GM19468 (cell line): ENCODE data around the gene WWC2.

Experiments
- ATAC-seq: cut with Tn5 transposase; IDR thresholded peaks from one replicate; pipeline ENCODE4 v1.9.1; 2021; ENCODE audit warnings: mild to moderate bottlenecking, moderate library complexity, moderate number of reproducible peaks; ENCODE audit not compliant: unreplicated experiment; ENCODE audit errors: extremely low read depth

WWC2 gene

DNA sequence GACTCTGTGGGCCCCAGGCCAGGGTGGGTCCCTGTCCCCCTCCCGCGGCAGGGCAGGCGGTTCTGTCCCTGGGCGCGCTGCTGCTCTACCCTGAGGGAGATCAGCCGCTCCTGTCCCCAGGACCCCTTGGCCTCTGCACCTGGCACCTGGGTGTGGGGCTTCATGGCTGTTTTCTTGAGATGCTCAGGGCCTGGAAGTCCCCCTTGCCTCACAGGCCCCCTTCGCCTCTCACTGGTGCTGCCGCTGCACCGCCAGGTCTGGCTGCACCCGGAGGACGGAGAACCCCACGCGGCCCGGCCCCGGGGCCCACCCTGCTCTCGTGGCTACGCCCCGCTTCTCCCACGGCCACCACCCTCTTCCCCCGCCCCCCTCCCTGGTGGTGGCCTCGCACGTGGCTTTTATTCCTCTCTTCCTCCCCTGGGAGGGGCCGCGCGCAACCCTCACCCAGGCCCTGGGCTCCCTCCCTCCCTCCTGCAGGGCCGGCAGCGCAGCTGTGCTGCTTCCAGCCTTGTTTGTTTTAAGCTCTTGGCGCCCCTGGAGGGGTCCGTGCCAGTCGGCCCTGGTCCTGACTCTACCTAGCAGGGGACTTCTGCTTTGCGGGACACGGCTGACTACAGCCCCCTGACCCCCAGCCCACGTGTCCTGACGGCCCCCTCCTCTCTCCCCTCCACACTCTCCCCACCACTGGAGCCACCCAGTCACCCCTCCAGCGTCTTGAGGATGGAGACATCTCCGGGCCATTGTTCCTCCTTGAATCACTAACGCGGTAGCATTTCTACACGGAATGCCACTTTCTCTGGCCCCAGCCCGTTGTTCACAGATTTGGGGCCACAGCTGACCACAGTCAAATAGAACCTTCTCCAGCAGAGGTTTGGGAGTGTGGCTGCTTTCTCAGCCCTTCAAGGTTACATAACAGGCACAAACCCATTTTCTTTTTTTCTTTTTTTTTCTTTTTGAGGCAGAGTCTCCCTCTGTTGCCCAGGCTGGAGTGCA, 243.8 kb downstream of the WWC2 start:
- ATAC-seq: no peak

DNA sequence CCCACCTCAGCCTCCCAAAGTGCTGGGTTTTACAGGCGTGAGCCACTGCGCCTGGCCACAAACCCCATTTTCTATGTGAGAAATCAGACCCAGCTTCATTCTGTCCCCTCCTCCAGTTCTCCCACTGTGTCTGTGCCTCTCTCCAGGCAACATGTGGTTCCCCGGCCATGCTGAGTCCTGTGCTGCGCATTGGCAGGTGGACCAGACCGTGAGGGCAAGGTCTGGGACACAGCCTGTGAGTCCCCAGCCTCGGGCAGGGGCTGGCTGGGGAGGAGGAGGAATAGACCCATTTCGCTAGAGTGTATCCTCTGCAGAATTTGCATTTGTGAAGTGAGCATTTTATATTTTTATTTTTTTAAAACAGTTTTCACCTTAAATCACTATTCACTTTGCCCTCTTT, 244.7 kb downstream of the WWC2 start:
- no peak for ATAC-seq

DNA sequence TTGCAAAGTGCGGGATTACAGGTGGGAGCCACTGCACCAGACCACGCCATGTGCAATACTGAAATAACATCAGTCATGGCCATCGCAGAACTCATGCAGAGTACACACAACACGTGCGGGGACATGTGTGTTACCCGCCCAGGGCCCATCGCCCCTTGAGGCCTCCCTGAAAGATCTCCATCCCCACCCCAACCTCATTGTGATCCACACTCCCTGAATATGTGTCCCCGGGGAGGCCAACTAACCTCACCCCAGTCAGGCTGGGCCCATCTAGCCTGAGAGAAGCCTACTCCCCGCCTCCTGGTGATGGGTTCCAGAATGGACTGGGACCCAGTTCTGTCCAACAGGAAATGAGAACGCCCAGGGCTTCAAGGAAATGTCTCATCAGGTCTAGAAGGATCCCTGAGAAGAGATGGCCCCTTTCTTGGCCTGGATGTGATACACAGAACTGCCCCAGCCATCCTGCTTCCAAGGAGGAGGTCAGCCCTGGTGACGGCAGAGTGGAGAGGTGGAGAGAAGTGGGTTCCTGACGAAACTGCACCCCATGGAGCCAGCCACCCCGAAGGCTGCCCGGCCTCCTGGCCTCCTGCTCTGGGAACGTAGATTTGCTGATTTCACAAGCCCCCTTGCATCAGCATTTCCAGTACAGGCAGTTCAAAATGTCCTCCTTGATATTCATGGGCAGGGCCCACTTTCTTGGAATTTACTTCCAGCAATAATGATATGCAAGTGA, 245.6 kb downstream of the WWC2 start:
- no peak for ATAC-seq

DNA sequence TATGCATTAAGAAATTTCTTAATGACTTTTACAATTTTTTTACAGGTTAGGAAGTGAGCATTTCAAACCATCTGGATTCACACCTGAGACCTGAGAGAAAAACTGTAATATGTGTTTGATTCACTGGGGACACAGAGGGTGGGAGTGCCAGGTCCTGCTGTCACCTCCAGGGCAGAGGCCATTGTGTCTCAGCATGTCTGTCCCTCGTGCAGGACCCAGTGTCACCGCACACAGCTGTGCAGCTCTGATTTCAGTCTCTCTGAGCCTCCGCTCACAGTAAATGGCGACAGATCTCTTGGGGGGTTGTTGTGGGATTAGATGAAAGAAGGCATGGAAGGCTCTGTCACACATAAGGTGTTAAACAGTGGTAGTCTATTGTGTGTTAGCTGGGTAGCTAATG, 246.2 kb downstream of the WWC2 start:
- ATAC-seq: no peak

DNA sequence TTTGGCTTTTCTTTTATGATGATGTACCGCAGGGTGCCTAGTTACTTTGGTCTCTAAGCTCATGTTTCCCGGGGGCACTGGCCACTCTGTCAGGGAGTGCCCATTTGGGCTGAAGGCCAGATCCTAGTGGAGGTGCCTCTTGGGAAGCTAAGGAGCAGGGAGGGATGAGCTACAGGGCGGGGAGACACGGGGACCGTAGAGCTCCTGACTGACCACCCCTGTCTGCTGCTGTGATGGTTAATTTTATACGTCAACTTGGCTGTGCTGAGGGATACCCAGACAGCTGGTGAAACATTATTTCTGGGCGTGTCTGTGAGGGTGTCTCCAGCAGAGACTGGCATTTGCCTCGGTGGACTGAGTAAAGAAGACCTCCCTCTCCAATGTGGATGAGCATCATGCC, 248.1 kb downstream of the WWC2 start:
- ATAC-seq: no peak

DNA sequence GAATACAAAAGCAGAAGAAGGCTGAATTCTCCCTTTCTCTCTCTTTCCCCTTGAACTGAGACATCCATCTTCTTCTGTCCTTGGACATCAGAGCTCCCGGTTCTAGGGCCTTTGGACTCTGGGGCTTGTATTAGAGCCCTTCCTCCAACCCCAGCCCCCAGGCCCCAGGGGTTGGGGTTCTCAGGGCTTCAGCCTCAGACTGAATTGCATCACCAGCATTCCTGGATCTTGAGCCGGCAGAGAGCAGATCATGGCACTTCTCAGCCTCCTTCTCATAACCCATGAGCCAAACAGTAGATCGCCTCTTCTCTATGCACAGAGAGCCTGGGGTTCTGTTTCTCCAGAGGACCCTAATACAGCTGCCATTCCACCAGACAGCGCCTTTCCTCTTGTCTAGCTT, 248.5 kb downstream of the WWC2 start:
- ATAC-seq: no peak

DNA sequence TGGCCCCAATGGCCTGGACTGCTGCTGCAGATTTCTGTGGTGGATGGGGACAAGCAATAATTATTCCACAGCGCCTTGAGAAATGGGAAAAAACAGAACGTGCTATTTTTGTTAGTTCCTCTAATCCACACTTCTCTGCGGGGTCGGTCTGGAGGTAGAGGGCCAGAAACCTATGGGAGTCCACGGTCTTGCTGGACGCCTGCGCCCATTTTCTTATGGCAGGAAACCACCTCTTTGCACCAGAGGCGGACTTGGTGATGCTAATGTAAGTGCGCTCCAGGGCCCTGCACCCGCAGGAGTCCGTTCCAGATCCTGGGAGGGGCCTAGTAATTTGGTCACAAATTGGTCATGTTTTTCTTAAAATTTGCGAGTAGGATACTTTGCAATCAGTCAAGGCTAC, 249.1 kb downstream of the WWC2 start:
- no peak for ATAC-seq

DNA sequence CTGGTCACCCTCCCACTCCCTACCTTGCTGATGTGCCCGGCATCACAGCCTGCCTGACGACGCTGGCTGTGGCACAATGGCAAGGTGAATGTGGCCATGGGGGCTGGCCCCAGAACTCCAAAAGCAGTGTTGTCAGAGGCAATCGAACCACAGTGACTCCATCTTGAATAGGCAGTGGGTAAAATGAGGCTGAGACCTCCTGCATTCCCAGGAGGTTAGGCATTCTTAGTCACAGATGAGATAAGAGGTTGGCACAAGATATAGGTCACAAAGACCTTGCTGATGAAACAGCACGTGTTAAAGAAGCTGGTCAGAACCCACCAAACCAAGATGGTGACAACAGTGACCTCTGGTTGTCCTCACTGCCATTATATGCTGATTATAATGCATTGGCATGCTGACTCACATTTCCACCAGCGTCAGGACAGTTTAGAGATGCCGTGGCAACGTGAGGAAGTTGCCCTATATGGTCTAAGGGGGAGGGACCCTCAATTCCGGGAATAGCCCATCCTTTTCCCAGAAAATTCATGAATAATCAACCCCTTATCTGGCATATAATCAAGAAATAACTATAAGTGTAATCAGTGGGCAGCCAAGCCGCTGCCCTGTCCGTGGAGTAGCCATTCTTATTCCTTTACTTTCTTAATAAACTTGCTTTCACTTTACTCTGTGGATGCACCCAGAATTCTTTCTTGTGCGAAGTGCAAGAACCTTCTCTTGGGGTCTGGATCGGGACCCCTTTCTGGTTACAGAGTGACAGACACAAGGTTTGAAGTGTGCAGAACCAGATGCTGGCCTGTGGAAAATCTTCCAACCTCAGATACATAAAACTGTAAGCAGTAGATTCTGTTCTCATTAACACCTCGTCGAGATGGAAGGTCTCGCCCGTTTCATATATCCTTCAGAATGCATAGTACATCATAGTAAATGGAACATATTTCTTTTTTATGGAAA, 249.9 kb downstream of the WWC2 start:
- no peak for ATAC-seq

DNA sequence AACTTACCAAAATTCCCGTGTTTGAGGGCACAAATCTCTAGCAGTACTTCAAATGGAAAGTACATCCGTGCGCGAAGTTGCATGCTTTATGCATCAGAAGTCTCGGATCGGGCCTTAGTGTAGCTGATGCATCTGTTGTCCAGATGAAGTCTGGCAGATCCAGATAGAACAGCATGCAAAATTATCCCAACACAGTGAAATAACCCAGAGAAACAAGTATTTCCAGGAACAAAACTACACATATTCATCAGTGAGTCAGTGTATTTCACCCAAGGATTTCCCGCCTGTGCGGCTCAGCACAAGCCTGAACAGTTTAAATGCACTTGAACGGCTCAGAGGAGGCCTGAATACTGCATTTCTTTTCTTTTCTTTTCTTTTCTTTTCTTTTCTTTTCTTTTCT, 250.6 kb downstream of the WWC2 start:
- no peak for ATAC-seq

DNA sequence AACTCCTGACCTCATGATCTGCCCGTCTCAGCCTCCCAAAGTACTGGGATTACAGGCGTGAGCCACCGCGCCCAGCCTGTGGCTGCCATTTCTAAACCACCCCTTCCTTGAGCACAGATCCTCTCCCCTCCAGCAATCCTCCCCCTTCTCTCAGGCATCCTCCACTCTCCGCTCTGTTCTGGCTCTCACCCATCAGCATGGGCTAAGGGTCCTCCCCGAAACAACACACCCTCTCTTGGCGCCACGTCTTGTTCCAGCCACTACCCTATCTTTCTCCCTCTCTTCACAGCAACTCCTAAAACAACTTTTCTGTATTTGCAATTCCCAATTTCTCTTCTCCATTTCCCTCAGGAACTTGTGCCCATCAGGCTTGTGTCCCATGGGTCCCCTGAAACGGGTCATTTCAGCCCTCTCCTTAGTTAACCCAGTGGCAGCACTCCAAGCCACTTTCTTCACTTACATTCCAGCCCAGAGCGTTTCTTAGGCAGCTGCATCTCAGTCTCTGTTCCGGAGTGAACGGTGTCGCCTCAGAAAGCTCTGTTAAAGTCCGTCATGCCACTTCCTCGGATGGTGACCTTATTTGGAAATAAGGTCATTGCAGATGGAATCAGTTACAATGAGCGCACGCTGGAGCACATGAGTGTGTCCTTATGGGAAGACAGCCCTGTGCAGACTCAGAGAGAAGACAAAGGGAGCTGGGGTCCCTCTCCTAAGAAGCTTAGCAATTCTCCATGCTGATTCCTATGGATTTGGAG, 251.4 kb downstream of the WWC2 start:
- ATAC-seq: no peak

DNA sequence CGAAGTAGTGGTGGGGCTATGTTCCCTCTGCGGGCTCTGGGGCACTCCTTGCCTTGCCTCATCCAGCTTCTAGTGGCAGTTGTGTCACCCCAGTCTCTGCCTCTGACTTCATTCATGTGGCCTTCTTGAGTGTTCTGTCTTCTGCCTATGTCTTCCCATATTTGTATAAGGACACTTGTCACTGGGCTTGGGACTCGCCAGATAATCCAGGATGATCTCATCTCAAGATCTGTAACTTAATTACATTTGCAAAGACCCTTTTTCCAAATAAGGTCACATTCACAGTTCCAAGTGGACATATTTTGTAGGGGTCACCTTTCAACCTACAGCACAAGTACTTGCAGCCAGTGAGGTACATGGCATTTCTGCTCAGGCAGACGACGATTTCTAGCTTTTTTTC, 253.5 kb downstream of the WWC2 start:
- no peak for ATAC-seq

DNA sequence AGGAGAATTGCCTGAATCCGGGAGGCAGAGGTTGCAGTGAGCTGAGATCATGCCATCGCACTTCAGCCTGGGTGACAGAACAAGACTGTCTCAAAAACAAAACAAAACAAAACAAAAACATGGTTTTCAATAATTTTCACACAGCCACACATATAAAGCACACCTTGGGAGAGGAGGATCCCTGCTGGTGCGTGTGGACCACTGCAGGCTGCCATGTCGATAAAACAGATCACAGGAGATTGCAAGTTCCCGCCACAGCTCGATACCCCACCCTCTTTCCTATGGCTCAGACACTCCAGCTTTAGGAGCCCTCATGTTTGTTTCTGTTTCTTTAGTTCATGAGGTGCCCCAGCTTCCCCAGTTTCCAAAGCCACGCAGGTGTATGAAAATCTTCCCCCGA, 254.5 kb downstream of the WWC2 start:
- no peak for ATAC-seq

DNA sequence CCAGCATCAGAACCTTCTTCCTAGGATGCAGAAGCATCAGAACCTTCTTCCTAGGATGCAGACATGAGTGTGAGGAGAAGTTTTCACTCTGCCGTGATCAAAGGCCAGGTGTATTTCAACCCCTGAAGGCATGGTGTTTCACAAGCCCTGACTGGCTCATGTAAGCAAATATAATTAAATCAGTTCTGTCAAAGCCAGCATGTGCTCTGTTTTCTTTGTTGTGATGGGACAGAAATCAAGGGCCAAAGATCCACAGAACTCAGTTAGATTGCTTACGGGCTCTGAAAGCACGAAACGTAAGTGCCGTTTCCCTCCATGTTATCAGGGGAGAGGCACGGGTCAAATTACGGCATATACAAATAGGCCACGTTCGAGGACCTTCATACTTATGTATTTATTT, 255.2 kb downstream of the WWC2 start:
- ATAC-seq: no peak

DNA sequence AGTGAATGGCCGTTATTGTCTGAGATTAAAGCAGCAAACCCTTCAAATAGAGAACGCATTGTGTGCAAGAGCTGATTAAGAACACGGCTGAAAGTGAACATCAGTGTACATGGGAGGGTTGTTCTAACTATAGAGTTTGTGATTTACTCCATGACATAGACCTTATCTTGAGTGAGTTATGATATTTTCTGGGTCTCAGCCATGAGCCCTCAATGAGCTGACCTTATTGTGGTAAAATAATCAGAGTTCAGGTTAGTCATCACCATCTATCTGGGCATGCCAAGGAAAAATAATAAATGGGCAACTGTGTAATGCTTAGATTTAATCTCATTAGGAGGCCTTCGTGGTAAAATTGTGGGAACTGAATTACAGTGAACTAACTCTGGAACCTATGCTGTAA, 256.3 kb downstream of the WWC2 start:
- no peak for ATAC-seq

DNA sequence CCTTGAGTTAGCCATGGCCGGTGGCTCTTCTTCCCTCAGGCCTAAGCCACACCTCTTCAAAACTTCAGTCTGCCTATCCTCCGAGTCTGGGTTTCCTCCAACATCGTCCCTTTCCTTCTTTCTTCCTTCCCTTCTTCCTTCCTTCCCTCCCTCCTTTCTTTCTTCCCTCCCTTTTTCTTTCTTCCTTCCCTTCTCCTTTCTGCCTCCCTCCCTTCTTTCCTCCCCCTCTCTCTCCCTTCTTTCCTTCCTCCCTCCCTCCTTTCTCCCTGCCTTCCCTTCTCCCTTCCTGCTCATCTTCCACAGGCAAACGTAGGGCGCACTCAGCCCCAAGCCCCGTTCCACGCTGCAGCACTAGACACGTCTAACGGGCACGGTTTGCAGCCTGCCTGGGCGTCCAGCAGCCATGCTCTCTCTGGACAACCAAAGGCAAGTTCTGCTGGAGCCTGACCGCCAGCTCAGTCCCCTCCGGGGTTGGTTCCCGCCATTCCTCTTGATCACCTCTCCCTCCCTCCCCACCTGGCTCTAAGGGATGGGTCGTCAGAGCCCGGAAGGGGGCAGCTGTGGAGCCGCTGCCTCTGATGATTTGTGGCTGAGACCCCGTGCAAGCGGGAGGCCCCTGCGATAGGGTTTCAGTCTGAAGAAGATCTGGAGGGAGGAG, 257.2 kb downstream of the WWC2 start:
- no peak for ATAC-seq

DNA sequence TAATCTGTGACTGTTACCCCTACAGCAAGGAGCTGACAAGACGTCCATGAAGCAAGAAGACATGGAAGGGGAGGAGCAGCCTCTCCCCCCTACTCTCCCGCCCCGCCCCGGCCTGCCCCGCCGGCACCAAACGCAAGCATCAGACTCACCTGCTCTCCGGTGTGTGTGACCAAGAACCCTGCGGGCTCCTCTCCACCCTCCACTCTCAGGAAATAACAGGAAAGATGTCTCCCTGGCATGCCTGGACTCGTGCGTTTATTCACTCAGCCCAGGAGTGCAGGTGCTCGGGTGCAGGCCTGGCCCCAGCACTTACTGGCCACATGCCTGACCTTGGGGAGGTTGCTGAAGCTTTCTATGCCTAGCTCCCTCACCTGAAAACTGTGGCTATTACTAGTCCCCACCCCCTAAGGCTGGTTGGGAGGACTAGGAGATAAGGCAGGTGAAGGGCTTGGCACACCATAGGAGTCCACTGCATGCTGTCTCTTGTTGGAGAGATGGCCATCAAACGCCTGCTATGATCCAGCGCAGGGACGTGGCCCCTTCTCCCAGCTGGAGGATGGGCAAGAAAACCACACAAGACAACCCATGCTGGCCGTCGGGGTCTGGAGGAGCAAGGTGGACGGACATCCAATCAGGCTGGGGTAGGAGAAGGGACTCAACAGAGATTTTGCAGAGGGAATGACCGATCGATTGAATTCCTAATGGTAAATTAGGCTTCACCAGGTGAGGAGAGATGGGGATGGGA, 258.0 kb downstream of the WWC2 start:
- ATAC-seq: no peak

DNA sequence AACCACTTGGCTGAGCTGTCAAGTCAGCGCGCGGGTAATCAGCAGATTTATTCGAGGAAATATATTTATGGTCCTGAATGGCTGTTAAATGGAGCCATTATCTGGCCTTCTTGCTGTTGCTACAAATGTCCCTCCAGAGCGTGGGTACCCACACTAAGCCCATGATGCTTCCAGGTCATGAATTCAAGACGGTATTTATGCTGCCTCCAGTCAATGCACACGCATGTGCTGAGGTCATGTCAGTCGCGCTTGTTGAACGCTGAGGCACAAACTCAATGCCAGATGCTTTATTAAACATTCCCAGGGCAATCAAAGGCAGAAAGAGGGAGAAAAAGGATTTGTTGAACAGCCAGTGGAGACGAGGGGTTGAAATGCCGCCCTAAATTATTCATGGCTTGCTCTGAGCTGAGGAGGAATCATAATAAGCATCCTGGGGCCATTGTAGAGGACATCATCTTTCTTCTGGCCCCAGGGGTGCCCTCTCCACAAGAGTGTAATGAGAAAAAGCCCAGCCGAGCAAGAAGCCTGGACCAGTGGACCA, 259.2 kb downstream of the WWC2 start:
- ATAC-seq: no peak
